ENCODE data around the gene MEIS2. TPM values are rescaled to one million over a fixed set of nuclear protein-coding genes. Genes with fewer than 3 reads are reported as not detected.

The MEIS2 gene
- total and polyA plus RNA-seq, 8 donors = 9.1 to 30.5 (median 14.8) TPM

DNA sequence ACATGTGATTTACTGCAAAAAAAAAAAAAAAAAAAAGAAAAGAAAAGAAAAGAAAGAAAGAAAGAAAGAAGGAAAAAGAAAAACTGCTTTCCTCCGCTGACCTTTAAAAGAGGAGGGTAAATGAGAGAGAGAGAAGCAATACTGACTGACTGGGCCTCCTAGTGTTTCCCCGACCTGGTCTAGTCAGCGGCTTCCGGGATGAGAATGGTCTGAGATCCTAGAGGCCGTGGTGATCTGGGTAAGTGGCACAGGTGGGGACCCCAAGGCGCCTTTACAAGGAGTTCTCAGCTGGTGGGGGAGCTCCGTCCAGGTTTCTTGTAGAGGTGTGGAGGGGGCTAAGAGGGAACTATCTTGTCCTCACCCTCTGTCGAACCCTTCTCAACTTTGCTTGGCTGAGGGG, 223.1 kb downstream of the MEIS2 start:
- Histone ChIP-seq H3K27ac (no peak overlapping the region), H3K9me3 (no peaks in the 10 kb centered on the region), H3K4me3 (no peak overlapping the region), H3K4me1 (no peaks in the 10 kb centered on the region), H3K36me3 (no peaks in the 10 kb centered on the region), H3K27me3 (peaks cover 0 to 25% (median 8%) of the 10 kb centered on the region in 4 donors)
- peak in 1 of 6 donors; percentile 14 for DNase-seq
- ATAC-seq = no peak
- 68 to 78% methylated on average over 8 of the region's 8 CpGs for whole genome bisulfite sequencing, 2 donors
- TF ChIP-seq, protein P1, sequence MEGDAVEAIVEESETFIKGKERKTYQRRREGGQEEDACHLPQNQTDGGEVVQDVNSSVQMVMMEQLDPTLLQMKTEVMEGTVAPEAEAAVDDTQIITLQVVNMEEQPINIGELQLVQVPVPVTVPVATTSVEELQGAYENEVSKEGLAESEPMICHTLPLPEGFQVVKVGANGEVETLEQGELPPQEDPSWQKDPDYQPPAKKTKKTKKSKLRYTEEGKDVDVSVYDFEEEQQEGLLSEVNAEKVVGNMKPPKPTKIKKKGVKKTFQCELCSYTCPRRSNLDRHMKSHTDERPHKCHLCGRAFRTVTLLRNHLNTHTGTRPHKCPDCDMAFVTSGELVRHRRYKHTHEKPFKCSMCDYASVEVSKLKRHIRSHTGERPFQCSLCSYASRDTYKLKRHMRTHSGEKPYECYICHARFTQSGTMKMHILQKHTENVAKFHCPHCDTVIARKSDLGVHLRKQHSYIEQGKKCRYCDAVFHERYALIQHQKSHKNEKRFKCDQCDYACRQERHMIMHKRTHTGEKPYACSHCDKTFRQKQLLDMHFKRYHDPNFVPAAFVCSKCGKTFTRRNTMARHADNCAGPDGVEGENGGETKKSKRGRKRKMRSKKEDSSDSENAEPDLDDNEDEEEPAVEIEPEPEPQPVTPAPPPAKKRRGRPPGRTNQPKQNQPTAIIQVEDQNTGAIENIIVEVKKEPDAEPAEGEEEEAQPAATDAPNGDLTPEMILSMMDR (IDR thresholded peaks at IDR 0.05) = no peak
- no peak for FAIRE-seq
- intact Hi-C loops (cut with DNase I) = no loop called here

DNA sequence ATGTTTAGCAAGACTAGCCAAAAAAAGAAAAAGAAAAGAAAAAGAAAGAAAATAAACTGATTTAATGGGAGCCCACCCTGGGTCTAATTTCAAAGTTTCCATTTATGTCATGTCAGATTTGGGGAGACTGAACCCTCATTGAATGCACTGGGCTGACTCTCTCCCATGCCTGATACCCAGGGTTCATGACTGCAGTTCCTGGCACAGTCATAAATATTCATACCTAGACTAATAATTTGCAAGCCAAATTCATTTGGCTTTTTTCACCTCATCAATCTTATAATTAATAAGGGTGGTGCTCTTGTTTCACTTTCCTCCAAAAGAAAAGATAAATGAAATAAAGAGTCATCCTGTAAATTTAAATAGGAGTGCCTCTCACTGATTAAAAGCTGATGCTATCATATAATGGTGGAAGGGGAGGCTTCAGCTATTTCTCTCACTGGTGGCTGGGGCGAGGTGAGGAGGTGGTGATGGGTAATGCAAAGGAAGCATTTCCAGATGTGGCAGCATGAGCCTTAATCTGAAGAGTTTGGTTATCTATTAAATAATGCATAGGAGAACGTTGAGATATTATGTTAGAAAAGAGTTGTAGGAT, 224.5 kb downstream of the MEIS2 start:
- intact Hi-C loops (cut with DNase I) = no loop called here
- Histone ChIP-seq H3K27ac (no peak overlapping the region), H3K4me3 (no peak overlapping the region), H3K36me3 (no peaks in the 10 kb centered on the region), H3K9me3 (no peaks in the 10 kb centered on the region), H3K27me3 (peaks cover 0 to 17% (median 1%) of the 10 kb centered on the region in 4 donors), H3K4me1 (no peaks in the 10 kb centered on the region)
- DNase-seq (no peak), FAIRE-seq (no peak), ATAC-seq (no peak)
- TF ChIP-seq, protein P1 (IDR thresholded peaks at IDR 0.05) = no peak
- 39 to 54% methylated on average over 2 of the region's 2 CpGs for WGBS, 2 donors

DNA sequence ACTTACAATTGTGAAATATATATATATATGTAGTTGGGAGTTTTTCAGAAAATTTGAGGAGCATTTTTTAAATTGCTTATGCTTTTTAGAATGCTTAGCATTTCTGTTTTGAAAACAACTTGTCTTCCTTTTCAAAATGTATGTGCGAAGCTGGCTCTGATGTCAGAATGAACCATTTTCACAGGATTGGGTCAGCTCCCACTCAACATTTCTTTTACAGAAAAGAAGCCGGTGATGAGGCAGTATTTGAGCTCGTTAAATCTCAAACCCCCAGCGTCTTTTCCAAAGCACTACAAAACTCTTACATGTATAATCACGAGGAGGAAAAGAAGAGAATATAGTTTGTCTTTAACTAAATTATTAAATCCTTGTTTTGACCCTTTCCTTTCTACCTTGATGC, 225.4 kb downstream of the MEIS2 start:
- ATAC-seq (no peak), DNase-seq (no peak), FAIRE-seq (no peak)
- no peaks in the 10 kb centered on the region for H3K4me1 ChIP-seq
- no peaks in the 10 kb centered on the region for H3K36me3 ChIP-seq
- H3K4me3 ChIP-seq = no peak overlapping the region
- H3K9me3 ChIP-seq = no peaks in the 10 kb centered on the region
- WGBS, 2 donors = 66 to 79% methylated on average over 5 of the region's 5 CpGs
- TF ChIP-seq, protein P1 (IDR thresholded peaks at IDR 0.05) = no peak
- intact Hi-C loops (cut with DNase I) = no loop called here
- H3K27ac ChIP-seq = no peak overlapping the region
- H3K27me3 ChIP-seq = peaks cover 0 to 8% (median 0%) of the 10 kb centered on the region in 4 donors

DNA sequence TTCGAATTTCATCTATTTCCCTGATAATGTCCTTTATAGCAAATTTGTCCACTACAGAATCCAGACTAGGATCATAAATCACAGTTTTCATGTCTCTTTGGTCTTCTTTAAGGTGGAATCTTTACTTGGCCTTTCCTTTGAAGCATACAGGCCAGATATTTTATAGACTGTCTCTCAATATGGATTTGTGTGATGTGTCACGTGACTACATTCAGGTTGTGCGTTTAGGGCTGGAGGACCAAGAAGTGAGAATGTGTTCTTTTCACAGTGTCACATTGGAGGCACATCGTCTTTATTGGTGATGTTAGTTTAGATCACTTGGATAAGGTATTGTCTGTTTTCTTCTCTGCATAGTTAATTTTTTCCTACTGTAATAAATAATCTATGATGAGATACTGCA, 232.9 kb downstream of the MEIS2 start:
- Histone ChIP-seq H3K4me3 (no peak overlapping the region), H3K27ac (no peak overlapping the region), H3K27me3 (no peaks in the 10 kb centered on the region), H3K4me1 (no peaks in the 10 kb centered on the region), H3K9me3 (no peaks in the 10 kb centered on the region), H3K36me3 (no peaks in the 10 kb centered on the region)
- intact Hi-C loops (cut with DNase I) = no loop called here
- FAIRE-seq (no peak), ATAC-seq (no peak), DNase-seq (no peak)
- TF ChIP-seq, protein P1 (IDR thresholded peaks at IDR 0.05) = no peak
- 73 to 77% methylated on average over 4 of the region's 4 CpGs for WGBS, 2 donors

DNA sequence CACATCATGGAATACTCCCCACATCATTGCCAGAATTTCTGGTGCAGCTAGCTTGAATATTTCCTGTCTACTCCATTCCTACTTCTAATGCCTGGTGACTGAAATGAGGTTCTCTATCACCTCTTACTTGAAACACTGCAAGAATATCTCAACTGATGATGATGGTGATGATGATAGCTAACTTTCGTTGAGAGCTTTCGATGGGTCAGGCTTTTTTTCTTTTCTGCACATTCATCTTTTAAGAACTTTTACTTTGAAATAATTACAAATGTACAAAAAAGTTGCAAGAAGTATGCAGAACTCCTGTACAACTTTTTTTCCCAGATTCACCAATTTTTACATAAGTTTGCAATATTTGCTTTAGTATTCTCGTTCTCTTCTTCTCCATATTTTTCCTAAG, 233.5 kb downstream of the MEIS2 start:
- intact Hi-C loops (cut with DNase I) = no loop called here
- FAIRE-seq (no peak), ATAC-seq (no peak), DNase-seq (no peak)
- Histone ChIP-seq H3K27ac (no peak overlapping the region), H3K4me3 (no peak overlapping the region), H3K36me3 (no peaks in the 10 kb centered on the region), H3K4me1 (no peaks in the 10 kb centered on the region), H3K9me3 (no peaks in the 10 kb centered on the region), H3K27me3 (no peaks in the 10 kb centered on the region)
- 83 to 91% methylated on average over 3 of the region's 3 CpGs for WGBS, 2 donors
- TF ChIP-seq, protein P1 (IDR thresholded peaks at IDR 0.05) = no peak

Measured in pancreas (tissue), 10 donors.